ENCODE results near the gene ANKFY1. TPM values are rescaled to one million over a fixed set of nuclear protein-coding genes. Genes with fewer than 3 reads are reported as not detected.

ANKFY1 gene
- total and polyA plus RNA-seq, 2 donors (not counting 3 experiments of a cell fraction or from before 2014, with no cell fraction given), result 30.6 to 51.1 TPM

- DNase-seq (ENCODE audit: low read depth, low spot score) (no peak), FAIRE-seq (no peak)
- Histone ChIP-seq H3K4me2 (ENCODE audit: insufficient read depth, low read length) (no peak overlapping the region), H3K27ac (ENCODE audit: insufficient read depth, low read depth, low read length) (no peak overlapping the region), H3K9me1 (replicated peaks; ENCODE audit: control insufficient read depth, extremely low read depth, insufficient read depth, low read length) (no peaks in the 10 kb centered on the region), H4K20me1 (replicated peaks; ENCODE audit: control insufficient read depth, extremely low read depth, insufficient read depth, low read length) (peaks cover 7% of the 10 kb centered on the region), H3K4me3 (replicated peaks in 1 of 3; ENCODE audit: insufficient read depth in 1 of 3, low read depth in 1 of 3, low read length in 3 of 3) (no peak overlapping the region), H2AFZ (ENCODE audit: low read depth, low read length) (no peak overlapping the region), H3K4me1 (ENCODE audit: control insufficient read depth, extremely low read depth, insufficient read depth, low read length) (no peaks in the 10 kb centered on the region), H3K79me2 (ENCODE audit: control insufficient read depth, insufficient read depth, low read length) (peaks cover 78% of the 10 kb centered on the region), H3K36me3 (ENCODE audit: control insufficient read depth in 2 of 2, extremely low read depth in 1 of 2, insufficient read depth in 2 of 2, low read length in 2 of 2) (no peaks in the 10 kb centered on the region), H3K9me3 (replicated peaks; ENCODE audit: control insufficient read depth, insufficient read depth, low read length) (no peaks in the 10 kb centered on the region), H3K9ac (replicated peaks; ENCODE audit: extremely low read depth, insufficient read depth, low read length) (no peak overlapping the region), H3K27me3 (ENCODE audit: control insufficient read depth in 2 of 2, insufficient read depth in 2 of 2, low read length in 2 of 2) (no peaks in the 10 kb centered on the region)
- no TSS peak for BruUV-seq (replicated peaks)
- no peak for TF ChIP-seq EZH2 (IDR thresholded peaks at IDR 0.05; ENCODE audit: borderline replicate concordance, low read depth, low read length, severe bottlenecking)
- TF ChIP-seq JUN (IDR thresholded peaks at IDR 0.05; ENCODE audit: borderline replicate concordance, insufficient read depth, insufficient read length, low read depth), result no peak
- TF ChIP-seq POLR2A (IDR thresholded peaks at IDR 0.05; ENCODE audit: low read depth, low read length), result no peak
- no peak for TF ChIP-seq POLR2AphosphoS5 (IDR thresholded peaks at IDR 0.05; ENCODE audit: insufficient read depth, low read depth, low read length)
- no peak for TF ChIP-seq GATA2 (IDR thresholded peaks at IDR 0.05; ENCODE audit: insufficient read depth, insufficient read length, low read depth, low read length)
- no peak for TF ChIP-seq MYC (IDR thresholded peaks at IDR 0.05; ENCODE audit: low read depth, low read length)
- CTCF ChIA-PET, result interaction anchor here (1.0 to 2.9 kb wide), 5 partner anchors 9 to 48 kb away, joined by 3 to 10 read pairs (median 9); no protein-coding TSS in a partner anchor
- intact Hi-C loops (cut with micrococcal nuclease), result no loop called here
- POLR2A ChIA-PET, result no interaction called here
- dilution Hi-C loops (cut with MboI; ENCODE audit: extremely low pct_ligation_motif_present, low sequenced_read_pairs), result no loop called here
These were observed 15.8 kb downstream of the ANKFY1 start for GRCh38 chr17:4247971-4248388.

- FAIRE-seq (no peak), DNase-seq (ENCODE audit: low read depth, low spot score) (no peak)
- Histone ChIP-seq H3K4me2 (ENCODE audit: insufficient read depth, low read length) (no peak overlapping the region), H3K27me3 (ENCODE audit: control insufficient read depth in 2 of 2, insufficient read depth in 2 of 2, low read length in 2 of 2) (no peaks in the 10 kb centered on the region), H3K4me3 (replicated peaks in 1 of 3; ENCODE audit: insufficient read depth in 1 of 3, low read depth in 1 of 3, low read length in 3 of 3) (no peak overlapping the region), H3K9ac (replicated peaks; ENCODE audit: extremely low read depth, insufficient read depth, low read length) (no peak overlapping the region), H4K20me1 (replicated peaks; ENCODE audit: control insufficient read depth, extremely low read depth, insufficient read depth, low read length) (peaks cover 7% of the 10 kb centered on the region), H2AFZ (ENCODE audit: low read depth, low read length) (no peak overlapping the region), H3K9me3 (replicated peaks; ENCODE audit: control insufficient read depth, insufficient read depth, low read length) (no peaks in the 10 kb centered on the region), H3K36me3 (ENCODE audit: control insufficient read depth in 2 of 2, extremely low read depth in 1 of 2, insufficient read depth in 2 of 2, low read length in 2 of 2) (no peaks in the 10 kb centered on the region), H3K79me2 (ENCODE audit: control insufficient read depth, insufficient read depth, low read length) (peaks cover 72% of the 10 kb centered on the region), H3K27ac (ENCODE audit: insufficient read depth, low read depth, low read length) (no peak overlapping the region), H3K4me1 (ENCODE audit: control insufficient read depth, extremely low read depth, insufficient read depth, low read length) (no peaks in the 10 kb centered on the region), H3K9me1 (replicated peaks; ENCODE audit: control insufficient read depth, extremely low read depth, insufficient read depth, low read length) (no peaks in the 10 kb centered on the region)
- dilution Hi-C loops (cut with MboI; ENCODE audit: extremely low pct_ligation_motif_present, low sequenced_read_pairs), result no loop called here
- intact Hi-C loops (cut with micrococcal nuclease), result no loop called here
- ChIA-PET CTCF (interaction anchor here (0.9 to 2.9 kb wide), 6 partner anchors 10 to 47 kb away, joined by 3 to 10 read pairs (median 6); no protein-coding TSS in a partner anchor), POLR2A (no interaction called here)
- TF ChIP-seq EZH2 (IDR thresholded peaks at IDR 0.05; ENCODE audit: borderline replicate concordance, low read depth, low read length, severe bottlenecking) (no peak), GATA2 (IDR thresholded peaks at IDR 0.05; ENCODE audit: insufficient read depth, insufficient read length, low read depth, low read length) (no peak), POLR2AphosphoS5 (IDR thresholded peaks at IDR 0.05; ENCODE audit: insufficient read depth, low read depth, low read length) (no peak), MAX (IDR thresholded peaks at IDR 0.05; ENCODE audit: insufficient read depth, insufficient read length) (no peak), JUN (IDR thresholded peaks at IDR 0.05; ENCODE audit: borderline replicate concordance, insufficient read depth, insufficient read length, low read depth) (no peak), MYC (IDR thresholded peaks at IDR 0.05; ENCODE audit: low read depth, low read length) (no peak), CTCF (IDR thresholded peaks at IDR 0.05; ENCODE audit: extremely low read depth in 1 of 2, insufficient read depth in 1 of 2, low read depth in 1 of 2, low read length in 2 of 2) (no peak), POLR2A (IDR thresholded peaks at IDR 0.05; ENCODE audit: low read depth, low read length) (no peak), FOS (IDR thresholded peaks at IDR 0.05; ENCODE audit: borderline replicate concordance, insufficient read depth, low read length) (no peak)
- no TSS peak for BruUV-seq (replicated peaks)
These were observed 16.3 kb downstream of the ANKFY1 start for GRCh38 chr17:4247361-4247970.

All from endothelial cell of umbilical vein (primary cell).